ENCODE results near the gene SPG7. TPM values are rescaled to one million over a fixed set of nuclear protein-coding genes. Genes with fewer than 3 reads are reported as not detected.

SPG7 gene
- total RNA-seq, 1 experiment from 2014 or later, result 160 TPM

DNA sequence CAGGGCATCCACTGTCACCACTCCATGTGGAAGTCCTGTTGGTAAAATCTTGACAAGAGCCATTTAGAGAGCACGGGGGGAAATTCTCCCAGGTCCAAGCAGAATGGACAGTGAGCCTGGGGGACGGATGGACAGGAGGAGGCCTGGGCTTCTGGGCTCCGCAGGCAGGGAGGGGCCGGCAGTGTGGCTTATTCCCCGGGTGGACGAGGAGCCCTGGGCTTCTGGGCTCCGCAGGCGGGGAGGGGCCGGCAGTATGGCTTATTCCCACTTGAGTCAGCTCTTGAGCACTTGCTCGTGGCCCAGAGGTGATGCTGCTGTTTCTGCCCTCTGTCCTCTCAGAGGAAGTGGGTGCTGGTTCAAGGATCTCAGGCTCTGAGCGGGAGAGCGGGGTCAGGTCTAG, 30.1 kb downstream of the SPG7 start:
- H3K27me3 ChIP-seq (ENCODE audit: insufficient read depth, low read depth), result no peaks in the 10 kb centered on the region
- 0 out of 2 replicates have a peak, but pooled peaks cover 7% of the 10 kb centered on the region for H3K36me3 ChIP-seq (ENCODE audit: low read depth)
- BruUV-seq (replicated peaks), result no TSS peak
- no peaks in the 10 kb centered on the region for H3F3A ChIP-seq (ENCODE audit: insufficient read depth, low read depth)
- no peaks in the 10 kb centered on the region for H3K9me2 ChIP-seq (ENCODE audit: insufficient read depth)
- H3K4me3 ChIP-seq, result no peak overlapping the region
- peaks cover 2% of the 10 kb centered on the region for H4K20me1 ChIP-seq (ENCODE audit: insufficient read depth)
- H2AFZ ChIP-seq, result no peak overlapping the region
- DNase-seq, result no peak
- no peak overlapping the region for H3K27ac ChIP-seq
- no peaks in the 10 kb centered on the region for H3K79me2 ChIP-seq (ENCODE audit: low read depth)
- intact Hi-C loops (cut with micrococcal nuclease; ENCODE audit: unreplicated experiment), result no loop called here
- ChIA-PET CTCF (no interaction called here), POLR2A (ENCODE audit: unreplicated experiment) (no interaction called here)
- no peak overlapping the region for H3K4me2 ChIP-seq
- H3K4me1 ChIP-seq (replicated peaks; ENCODE audit: insufficient read depth), result no peaks in the 10 kb centered on the region
- TF ChIP-seq, protein P1, sequence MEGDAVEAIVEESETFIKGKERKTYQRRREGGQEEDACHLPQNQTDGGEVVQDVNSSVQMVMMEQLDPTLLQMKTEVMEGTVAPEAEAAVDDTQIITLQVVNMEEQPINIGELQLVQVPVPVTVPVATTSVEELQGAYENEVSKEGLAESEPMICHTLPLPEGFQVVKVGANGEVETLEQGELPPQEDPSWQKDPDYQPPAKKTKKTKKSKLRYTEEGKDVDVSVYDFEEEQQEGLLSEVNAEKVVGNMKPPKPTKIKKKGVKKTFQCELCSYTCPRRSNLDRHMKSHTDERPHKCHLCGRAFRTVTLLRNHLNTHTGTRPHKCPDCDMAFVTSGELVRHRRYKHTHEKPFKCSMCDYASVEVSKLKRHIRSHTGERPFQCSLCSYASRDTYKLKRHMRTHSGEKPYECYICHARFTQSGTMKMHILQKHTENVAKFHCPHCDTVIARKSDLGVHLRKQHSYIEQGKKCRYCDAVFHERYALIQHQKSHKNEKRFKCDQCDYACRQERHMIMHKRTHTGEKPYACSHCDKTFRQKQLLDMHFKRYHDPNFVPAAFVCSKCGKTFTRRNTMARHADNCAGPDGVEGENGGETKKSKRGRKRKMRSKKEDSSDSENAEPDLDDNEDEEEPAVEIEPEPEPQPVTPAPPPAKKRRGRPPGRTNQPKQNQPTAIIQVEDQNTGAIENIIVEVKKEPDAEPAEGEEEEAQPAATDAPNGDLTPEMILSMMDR (conservative IDR thresholded peaks at IDR 0.05), result no peak
- no peak for TF ChIP-seq EZH2 (IDR thresholded peaks at IDR 0.05; ENCODE audit: low read depth)
- H3K9me3 ChIP-seq (ENCODE audit: insufficient read depth, low read depth), result no peaks in the 10 kb centered on the region

DNA sequence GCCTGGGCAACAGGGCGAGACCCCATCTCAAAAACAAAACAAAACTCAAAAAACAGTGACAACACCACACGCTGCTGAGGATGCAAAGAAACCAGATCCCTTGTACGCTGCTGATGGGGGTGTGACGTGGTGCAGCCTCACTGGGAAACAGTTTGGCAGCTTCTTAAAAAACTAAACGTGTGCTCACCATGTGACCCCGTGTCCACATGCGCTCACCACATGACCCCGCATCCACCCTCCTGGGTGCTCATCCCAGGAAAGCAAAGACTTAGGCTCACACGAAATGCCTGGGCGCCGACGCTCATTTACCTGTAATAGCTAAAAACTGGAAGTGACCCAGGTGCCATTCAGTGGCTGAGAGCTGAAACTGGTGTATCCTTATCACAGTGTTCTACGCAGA, 32.4 kb downstream of the SPG7 start:
- intact Hi-C loops (cut with micrococcal nuclease; ENCODE audit: unreplicated experiment), result no loop called here
- BruUV-seq (replicated peaks), result no TSS peak
- no peak overlapping the region for H3K4me3 ChIP-seq
- H3K9me3 ChIP-seq (ENCODE audit: insufficient read depth, low read depth), result no peaks in the 10 kb centered on the region
- no peaks in the 10 kb centered on the region for H3F3A ChIP-seq (ENCODE audit: insufficient read depth, low read depth)
- ChIA-PET CTCF (no interaction called here), POLR2A (ENCODE audit: unreplicated experiment) (interaction anchor here (0.6 kb wide), 1 partner anchor 767 kb away, joined by 4 read pairs; no protein-coding TSS in a partner anchor)
- TF ChIP-seq, protein P1 (conservative IDR thresholded peaks at IDR 0.05), result no peak
- TF ChIP-seq EZH2 (IDR thresholded peaks at IDR 0.05; ENCODE audit: low read depth), result no peak
- no peaks in the 10 kb centered on the region for H3K9me2 ChIP-seq (ENCODE audit: insufficient read depth)
- H3K27me3 ChIP-seq (ENCODE audit: insufficient read depth, low read depth), result no peaks in the 10 kb centered on the region
- no peaks in the 10 kb centered on the region; the same call in 1 of the 2 replicates for H4K20me1 ChIP-seq (ENCODE audit: insufficient read depth)
- DNase-seq, result peak in 1 of 2 experiments; percentile 15
- H3K79me2 ChIP-seq (ENCODE audit: low read depth), result no peaks in the 10 kb centered on the region
- 0 out of 2 replicates have a peak, but pooled peaks cover 3% of the 10 kb centered on the region for H3K36me3 ChIP-seq (ENCODE audit: low read depth)
- no peak overlapping the region for H3K27ac ChIP-seq
- no peaks in the 10 kb centered on the region for H3K4me1 ChIP-seq (replicated peaks; ENCODE audit: insufficient read depth)
- H3K4me2 ChIP-seq, result no peak overlapping the region
- no peak overlapping the region for H2AFZ ChIP-seq

DNA sequence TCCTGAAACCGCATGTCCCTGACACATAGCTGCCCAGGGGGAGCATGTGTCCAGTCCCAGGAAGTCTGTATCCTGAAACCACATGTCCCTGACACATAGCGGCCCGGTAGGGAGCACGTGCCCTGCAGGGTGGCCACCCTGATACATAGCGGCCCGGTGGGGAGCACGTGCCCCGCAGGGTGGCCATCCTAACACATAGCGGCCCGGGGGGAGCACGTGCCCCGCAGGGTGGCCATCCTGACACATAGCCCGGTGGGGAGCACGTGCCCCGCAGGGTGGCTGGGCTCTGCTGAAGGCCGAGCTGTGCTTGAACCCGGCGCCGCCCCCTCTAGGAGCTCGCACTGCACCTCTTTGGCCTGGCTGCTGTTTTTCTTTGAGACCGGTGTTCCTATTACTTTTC, 33.6 kb downstream of the SPG7 start:
- no peak overlapping the region for H2AFZ ChIP-seq
- H3K4me1 ChIP-seq (replicated peaks; ENCODE audit: insufficient read depth), result no peaks in the 10 kb centered on the region
- H3K9me2 ChIP-seq (ENCODE audit: insufficient read depth), result no peaks in the 10 kb centered on the region
- ChIA-PET CTCF (no interaction called here), POLR2A (ENCODE audit: unreplicated experiment) (no interaction called here)
- H3K4me3 ChIP-seq, result no peak overlapping the region
- H3K4me2 ChIP-seq, result no peak overlapping the region
- no TSS peak for BruUV-seq (replicated peaks)
- intact Hi-C loops (cut with micrococcal nuclease; ENCODE audit: unreplicated experiment), result no loop called here
- 0 out of 2 replicates have a peak, but pooled peaks cover 3% of the 10 kb centered on the region for H3K36me3 ChIP-seq (ENCODE audit: low read depth)
- H3K27me3 ChIP-seq (ENCODE audit: insufficient read depth, low read depth), result no peaks in the 10 kb centered on the region
- no peak for DNase-seq
- no peak overlapping the region for H3K27ac ChIP-seq
- H3F3A ChIP-seq (ENCODE audit: insufficient read depth, low read depth), result no peaks in the 10 kb centered on the region
- TF ChIP-seq, protein P1 (conservative IDR thresholded peaks at IDR 0.05), result no peak
- no peak for TF ChIP-seq EZH2 (IDR thresholded peaks at IDR 0.05; ENCODE audit: low read depth)
- H3K79me2 ChIP-seq (ENCODE audit: low read depth), result no peaks in the 10 kb centered on the region
- no peaks in the 10 kb centered on the region for H4K20me1 ChIP-seq (ENCODE audit: insufficient read depth)
- no peaks in the 10 kb centered on the region for H3K9me3 ChIP-seq (ENCODE audit: insufficient read depth, low read depth)

Measured in PC-9 (cell line).